Spleen (tissue), 11 donors: ENCODE data around the gene PKHD1. TPM values are rescaled to one million over a fixed set of nuclear protein-coding genes. Genes with fewer than 3 reads are reported as not detected.
"Not testable (repeated sequence)": the region's sequence is repeated elsewhere in the genome, so short reads cannot be mapped to it uniquely, and the experiment has no call there.

Source experiments
- DNase-seq: peaks from one replicate; pipeline ENCODE4 v3.0.0-alpha.2; 2020
- H3K27ac ChIP-seq, 8 donors: fragments of 200-600 bp; sonication (generic) in 7 of 8; 1 replicate in 4 of 8; 2 replicates in 4 of 8; pipeline versions ENCODE4 v1.5.0 to v1.8.0; 2016 to 2021; ENCODE audit warnings: inconsistent platforms in 4 of 8, mild to moderate bottlenecking in 4 of 8, moderate library complexity in 1 of 8
- H3K27me3 ChIP-seq, 7 donors: fragments of 200-600 bp; sonication (generic) in 6 of 7; replicated peaks in 1 of 7; 1 replicate in 4 of 7; 2 replicates in 3 of 7; pipeline versions ENCODE4 v1.5.0 to v1.8.0; 2016 to 2021; ENCODE audit warnings: inconsistent platforms in 3 of 7, mild to moderate bottlenecking in 1 of 7
- H3K36me3 ChIP-seq, 6 donors: fragments of 200-600 bp; sonication (generic) in 5 of 6; 1 replicate in 4 of 6; 2 replicates in 2 of 6; pipeline versions ENCODE4 v1.5.0 to v1.8.0; 2016 to 2021; ENCODE audit warnings: inconsistent platforms in 2 of 6
- H3K4me1 ChIP-seq, 6 donors: fragments of 200-600 bp; sonication (generic) in 5 of 6; 1 replicate in 3 of 6; 2 replicates in 3 of 6; pipeline versions ENCODE4 v1.5.0 to v1.8.0; 2016 to 2021; ENCODE audit warnings: inconsistent platforms in 3 of 6
- H3K4me3 ChIP-seq, 8 donors: fragments of 200-600 bp; sonication (generic) in 7 of 8; 1 replicate in 4 of 8; 2 replicates in 4 of 8; pipeline versions ENCODE4 v1.5.0 to v1.8.0; 2016 to 2021; ENCODE audit warnings: inconsistent platforms in 4 of 8, mild to moderate bottlenecking in 4 of 8, moderate library complexity in 2 of 8
- H3K9me3 ChIP-seq, 8 donors: fragments of 200-600 bp; sonication (generic) in 7 of 8; 1 replicate in 4 of 8; 2 replicates in 4 of 8; pipeline versions ENCODE4 v1.5.0 to v1.8.0; 2016 to 2021; ENCODE audit warnings: inconsistent platforms in 4 of 8
- POLR2A ChIP-seq, 3 donors: fragments of 450-650 bp; IDR thresholded peaks; one replicate each; pipeline ENCODE4 v1.5.1; 2017; ENCODE audit warnings: antibody characterized with exemption in 3 of 3, mild to moderate bottlenecking in 1 of 3
- POLR2AphosphoS5 ChIP-seq, 3 donors: sonication (generic); formaldehyde crosslinking; IDR thresholded peaks; one replicate each; pipeline ENCODE4 v1.5.1; 2017; ENCODE audit warnings: antibody characterized with exemption in 3 of 3
- WGBS, 5 donors: extraction: QIAGEN DNeasy Blood & Tissue Kit in 3 of 5; methylation state at CpG; one replicate each; pipeline versions ENCODE4 v1.1.5 to v1.1.7; 2013 to 2018; 5-methylcytosine and 5-hydroxymethylcytosine counted together
- intact Hi-C: fragments of 100-400 bp; cut with DNase I; formaldehyde crosslinking; loops from one replicate; pipeline ENCODE4 v1.15.0; 2023; ENCODE audit warnings: low total_unique reads
- polyA plus RNA-seq, 3 donors: library from polyadenylated mRNA; stranded (reverse); fragments of 200-250 nt; gene quantifications; one replicate each; pipeline ENCODE4 v1.2.1, GENCODE V29; 2013
- total RNA-seq, 7 donors: library from RNA; depleted of rRNA in 3 of 7; stranded (reverse); fragments of >200 nt in 3 of 7; fragmentation: NEBNext Ultra II Directional in 4 of 7; extraction: Animal tissue kit (Norgen Biotek cat#: 25700) in 4 of 7; gene quantifications; one replicate each; pipeline versions ENCODE4 v1.1.0 to v1.2.1, GENCODE V29; 2016 to 2021
- TF ChIP-seq, protein P1 (sequence below), 11 experiments: fragments of 200-600 bp in 7 of 11; fragments of 450-650 bp in 4 of 11; sonication (generic) in 4 of 11; IDR thresholded peaks in 8 of 11; conservative IDR thresholded peaks in 3 of 11; 1 replicate in 7 of 11; 2 replicates in 4 of 11; pipeline versions ENCODE4 v1.4.0 to v1.8.0; 2016 to 2021; ENCODE audit warnings: antibody characterized with exemption in 11 of 11, inconsistent platforms in 4 of 11, mild to moderate bottlenecking in 1 of 11
- donor health status: healthy with polysubstance abuse.
- donor health status: DM: no; HTN: no; CAD: no; lungs with moderate emphysema.
- donor health status: DM: no; HTN: no; CAD: no.
- donor health status: Bipolar disorder and iron deficiency.
- donor health status: healthy.
- donor health status: DM: no; HTN: no; CAD: no.
- donor health status: DM: yes; HTN: yes; CAD: no.

Gene PKHD1
- total and polyA plus RNA-seq, 10 donors: not detected

GRCh38 chr6:51855310-51856082, 231.9 kb downstream of the PKHD1 start:
- 31 to 39% (median 34%) methylated on average over 10 of the region's 10 CpGs for WGBS, 5 donors
- TF ChIP-seq, protein P1, sequence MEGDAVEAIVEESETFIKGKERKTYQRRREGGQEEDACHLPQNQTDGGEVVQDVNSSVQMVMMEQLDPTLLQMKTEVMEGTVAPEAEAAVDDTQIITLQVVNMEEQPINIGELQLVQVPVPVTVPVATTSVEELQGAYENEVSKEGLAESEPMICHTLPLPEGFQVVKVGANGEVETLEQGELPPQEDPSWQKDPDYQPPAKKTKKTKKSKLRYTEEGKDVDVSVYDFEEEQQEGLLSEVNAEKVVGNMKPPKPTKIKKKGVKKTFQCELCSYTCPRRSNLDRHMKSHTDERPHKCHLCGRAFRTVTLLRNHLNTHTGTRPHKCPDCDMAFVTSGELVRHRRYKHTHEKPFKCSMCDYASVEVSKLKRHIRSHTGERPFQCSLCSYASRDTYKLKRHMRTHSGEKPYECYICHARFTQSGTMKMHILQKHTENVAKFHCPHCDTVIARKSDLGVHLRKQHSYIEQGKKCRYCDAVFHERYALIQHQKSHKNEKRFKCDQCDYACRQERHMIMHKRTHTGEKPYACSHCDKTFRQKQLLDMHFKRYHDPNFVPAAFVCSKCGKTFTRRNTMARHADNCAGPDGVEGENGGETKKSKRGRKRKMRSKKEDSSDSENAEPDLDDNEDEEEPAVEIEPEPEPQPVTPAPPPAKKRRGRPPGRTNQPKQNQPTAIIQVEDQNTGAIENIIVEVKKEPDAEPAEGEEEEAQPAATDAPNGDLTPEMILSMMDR (IDR thresholded peaks at IDR 0.05 in 8 of 11, conservative IDR thresholded peaks at IDR 0.05 in 3 of 11): peak in 9 of 11 experiments; percentile 26 to 72 (median 63)
- TF ChIP-seq POLR2A (IDR thresholded peaks at IDR 0.05) (no peak), POLR2AphosphoS5 (IDR thresholded peaks at IDR 0.05) (no peak)

DNA sequence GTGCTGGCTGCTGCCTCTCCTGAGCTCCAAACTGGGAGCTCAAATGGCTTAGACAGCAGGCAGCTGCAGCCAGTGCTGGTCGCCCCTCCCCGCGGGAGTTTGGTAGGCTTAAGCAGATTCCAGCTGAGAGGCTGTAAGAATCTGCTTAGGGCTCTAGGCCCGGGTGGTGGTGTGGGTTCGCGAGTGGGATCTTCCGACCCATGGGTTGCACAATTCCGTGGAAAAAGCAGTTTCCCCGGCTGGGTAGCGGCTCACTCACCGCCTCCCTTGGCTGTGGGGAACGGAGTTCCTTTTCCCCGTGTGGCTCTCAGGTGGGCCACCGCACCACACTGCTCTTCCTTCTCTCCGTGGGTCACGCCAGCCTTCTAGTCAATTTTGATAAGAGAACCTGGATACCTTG, 232.5 kb downstream of the PKHD1 start:
- TF ChIP-seq, protein P1 (IDR thresholded peaks at IDR 0.05 in 8 of 11, conservative IDR thresholded peaks at IDR 0.05 in 3 of 11): no peak
- TF ChIP-seq POLR2AphosphoS5 (IDR thresholded peaks at IDR 0.05): no peak
- no peak for TF ChIP-seq POLR2A (IDR thresholded peaks at IDR 0.05)
- DNase-seq: no peak
- Histone ChIP-seq H3K27ac (no peak overlapping the region), H3K4me1 (no peaks in the 10 kb centered on the region), H3K27me3 (peaks cover 0 to 11% (median 0%) of the 10 kb centered on the region in 7 donors), H3K4me3 (no peak overlapping the region), H3K36me3 (no peaks in the 10 kb centered on the region), H3K9me3 (no peaks in the 10 kb centered on the region)
- intact Hi-C loops: loop anchor here (10.0 kb wide), 2 partner anchors 100 to 170 kb away; no protein-coding TSS in a partner anchor
- 83 to 90% (median 88%) methylated on average over 16 of the region's 16 CpGs for WGBS, 5 donors

More at GRCh38 chr6:51855310-51856082, 231.9 kb downstream of the PKHD1 start:
- Histone ChIP-seq H3K27ac (no peak overlapping the region), H3K36me3 (no peaks in the 10 kb centered on the region), H3K4me1 (no peaks in the 10 kb centered on the region), H3K9me3 (no peaks in the 10 kb centered on the region), H3K4me3 (no peak overlapping the region), H3K27me3 (peaks cover 0 to 11% (median 0%) of the 10 kb centered on the region in 7 donors)
- DNase-seq: no peak
- intact Hi-C loops: loop anchor here (10.0 kb wide), 2 partner anchors 99 to 169 kb away; no protein-coding TSS in a partner anchor

- no peaks in the 10 kb centered on the region for H3K36me3 ChIP-seq
- DNase-seq: no peak
- intact Hi-C loops: loop anchor here (10.0 kb wide), 2 partner anchors 100 to 170 kb away; no protein-coding TSS in a partner anchor
- H3K9me3 ChIP-seq: peaks cover 0 to under 1% (median 0%) of the 10 kb centered on the region in 8 donors
- 83 to 92% (median 86%) methylated on average over 1 to 7 of the region's 7 CpGs for WGBS, 5 donors
- no peak overlapping the region for H3K4me3 ChIP-seq
- H3K27ac ChIP-seq: no peak overlapping the region
- TF ChIP-seq POLR2AphosphoS5 (IDR thresholded peaks at IDR 0.05): no peak
- TF ChIP-seq, protein P1 (IDR thresholded peaks at IDR 0.05 in 8 of 11, conservative IDR thresholded peaks at IDR 0.05 in 3 of 11): no peak
- TF ChIP-seq POLR2A (IDR thresholded peaks at IDR 0.05): no peak
- H3K27me3 ChIP-seq: peaks cover 0 to 11% (median 0%) of the 10 kb centered on the region in 7 donors
- H3K4me1 ChIP-seq: no peaks in the 10 kb centered on the region
These were observed 233.1 kb downstream of the PKHD1 start for GRCh38 chr6:51854347-51854746.

- H3K4me1 ChIP-seq: not testable (repeated sequence)
- WGBS, 5 donors: 63 to 83% (median 77%) methylated on average over 1 of the region's 1 CpG
- intact Hi-C loops: loop anchor here (10.0 kb wide), 2 partner anchors 102 to 172 kb away; no protein-coding TSS in a partner anchor
These were observed 234.3 kb downstream of the PKHD1 start for GRCh38 chr6:51853109-51853508.

More at GRCh38 chr6:51853109-51853508, 234.3 kb downstream of the PKHD1 start:
- H3K9me3 ChIP-seq, H3K36me3 ChIP-seq, DNase-seq, H3K4me3 ChIP-seq, H3K27ac ChIP-seq: not testable (repeated sequence)
- peaks cover 0 to 11% (median 0%) of the 10 kb centered on the region in 7 donors for H3K27me3 ChIP-seq
